ENCODE data around the gene VPS39.

DNA sequence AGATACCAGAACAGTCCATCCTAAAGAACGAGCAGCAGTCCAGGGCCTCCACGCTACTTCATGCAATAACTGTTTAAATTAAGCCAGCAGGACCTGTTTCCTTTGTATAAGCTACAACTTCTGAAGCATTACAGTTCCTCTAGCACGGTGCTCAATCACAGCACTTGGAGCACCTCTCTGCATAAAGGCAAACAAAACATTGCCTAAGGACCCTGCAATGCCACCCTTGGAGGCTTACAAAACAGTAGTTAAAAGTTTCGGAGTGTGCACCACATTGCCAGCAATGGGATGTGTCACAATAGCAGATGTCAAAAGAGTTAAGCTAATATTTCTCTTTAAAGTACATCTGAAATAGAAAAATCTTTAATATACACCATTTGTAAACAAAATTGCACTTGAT lies 2.6 kb upstream of the VPS39 start:
- TF ChIP-seq SUZ12 (IDR thresholded peaks at IDR 0.05; ENCODE audit: low read depth, low read length) (no peak), ATF7 (IDR thresholded peaks at IDR 0.05) (no peak), ATF7 (CRISPR knock-in tag; IDR thresholded peaks at IDR 0.05) (no peak), CHD4 (IDR thresholded peaks at IDR 0.05; ENCODE audit: borderline replicate concordance, low read length) (no peak), CHD2 (IDR thresholded peaks at IDR 0.05; ENCODE audit: low read depth, low read length) (no peak)
- TF ChIP-seq, protein P1, sequence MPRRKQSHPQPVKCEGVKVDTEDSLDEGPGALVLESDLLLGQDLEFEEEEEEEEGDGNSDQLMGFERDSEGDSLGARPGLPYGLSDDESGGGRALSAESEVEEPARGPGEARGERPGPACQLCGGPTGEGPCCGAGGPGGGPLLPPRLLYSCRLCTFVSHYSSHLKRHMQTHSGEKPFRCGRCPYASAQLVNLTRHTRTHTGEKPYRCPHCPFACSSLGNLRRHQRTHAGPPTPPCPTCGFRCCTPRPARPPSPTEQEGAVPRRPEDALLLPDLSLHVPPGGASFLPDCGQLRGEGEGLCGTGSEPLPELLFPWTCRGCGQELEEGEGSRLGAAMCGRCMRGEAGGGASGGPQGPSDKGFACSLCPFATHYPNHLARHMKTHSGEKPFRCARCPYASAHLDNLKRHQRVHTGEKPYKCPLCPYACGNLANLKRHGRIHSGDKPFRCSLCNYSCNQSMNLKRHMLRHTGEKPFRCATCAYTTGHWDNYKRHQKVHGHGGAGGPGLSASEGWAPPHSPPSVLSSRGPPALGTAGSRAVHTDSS (CRISPR knock-in tag; conservative IDR thresholded peaks at IDR 0.05): no peak

Data from HepG2 (cell line).